Lung (tissue), 12 donors: ENCODE results near the gene HOXC11. TPM values are rescaled to one million over a fixed set of nuclear protein-coding genes. Genes with fewer than 3 reads are reported as not detected.

Experiments
- ATAC-seq: fragments of 200-7000 bp; cut with Tn5 transposase; one replicate; pipeline ENCODE4 v1.9.1; 2020; ENCODE audit warnings: moderate number of reproducible peaks; ENCODE audit not compliant: insufficient read depth, low FRiP score
- DNase-seq, 3 donors: peaks; one replicate each; pipeline ENCODE4 v3.0.0-alpha.2; 2013 to 2017
- H3K27ac ChIP-seq, 2 donors: one replicate each; pipeline ENCODE4 v1.5.1; 2013; ENCODE audit warnings: mild to moderate bottlenecking in 2 of 2, moderate library complexity in 2 of 2, control low read depth in 1 of 2, inconsistent platforms in 1 of 2, low read depth in 1 of 2, low read length in 1 of 2
- H3K27me3 ChIP-seq, 3 donors: one replicate each; pipeline ENCODE4 v1.5.1; 2013; ENCODE audit warnings: low read length in 2 of 3; ENCODE audit not compliant: control insufficient read depth in 3 of 3, insufficient read depth in 3 of 3
- H3K36me3 ChIP-seq, 4 donors: one replicate each; pipeline ENCODE4 v1.5.1; 2013; ENCODE audit warnings: low read length in 4 of 4, mild to moderate bottlenecking in 1 of 4, moderate library complexity in 1 of 4; ENCODE audit not compliant: control insufficient read depth in 4 of 4, insufficient read depth in 4 of 4
- H3K4me1 ChIP-seq, 5 donors: one replicate each; pipeline ENCODE4 v1.5.1; 2013; ENCODE audit warnings: low read length in 5 of 5, mild to moderate bottlenecking in 2 of 5, moderate library complexity in 1 of 5; ENCODE audit not compliant: control insufficient read depth in 5 of 5, insufficient read depth in 5 of 5
- H3K4me3 ChIP-seq: one replicate; pipeline ENCODE4 v1.5.1; 2013; ENCODE audit warnings: mild to moderate bottlenecking, control low read depth, moderate library complexity
- H3K9ac ChIP-seq, 2 donors: one replicate each; pipeline ENCODE4 v1.5.1; 2013; ENCODE audit warnings: low read length in 2 of 2, control low read depth in 1 of 2; ENCODE audit not compliant: insufficient read depth in 1 of 2
- H3K9me3 ChIP-seq, 4 donors: one replicate each; pipeline ENCODE4 v1.5.1; 2013; ENCODE audit warnings: low read length in 3 of 4, mild to moderate bottlenecking in 1 of 4, moderate library complexity in 1 of 4; ENCODE audit not compliant: control insufficient read depth in 4 of 4, insufficient read depth in 3 of 4
- CTCF ChIP-seq: IDR thresholded peaks from 2 replicates; pipeline ENCODE4 v1.5.1; 2012; ENCODE audit warnings: mild to moderate bottlenecking; ENCODE audit errors: control extremely low read depth, extremely low read depth
- WGBS, 2 donors: extraction: QIAGEN DNeasy Blood & Tissue Kit; methylation state at CpG; one replicate each; pipeline ENCODE4 v1.1.7; 2013; 5-methylcytosine and 5-hydroxymethylcytosine counted together
- polyA plus RNA-seq, 2 donors: library from polyadenylated mRNA; stranded (reverse); fragments of 200-250 nt; gene quantifications; one replicate each; pipeline ENCODE4 v1.2.1, GENCODE V29; 2013
- total RNA-seq, 2 donors: library from RNA; depleted of rRNA in 1 of 2; stranded (reverse); fragments of >200 nt in 1 of 2; gene quantifications; one replicate each; pipeline ENCODE4 v1.2.1, GENCODE V29; 2014 to 2021
- donor health status: control.
- donor health status: control.
- donor health status: Bipolar disorder and iron deficiency.
- donor health status: healthy.
- donor health status: DM: yes; HTN: yes; CAD: no.

Gene HOXC11
- total and polyA plus RNA-seq, 4 donors: not detected

GRCh38 chr12:54004841-54005530, 32.1 kb downstream of the HOXC11 start:
- Histone ChIP-seq H3K9me3 (peaks cover 0 to 3% (median 0%) of the 10 kb centered on the region in 4 donors), H3K4me1 (peaks cover 0 to 27% (median 3%) of the 10 kb centered on the region in 5 donors), H3K27ac (no peak overlapping the region), H3K27me3 (peaks cover 9 to 95% (median 77%) of the 10 kb centered on the region in 3 donors), H3K4me3 (no peak overlapping the region), H3K9ac (no peak overlapping the region), H3K36me3 (no peaks in the 10 kb centered on the region)
- DNase-seq: peak in 1 of 3 donors; percentile 37
- 16 to 18% methylated on average over 31 of the region's 31 CpGs for WGBS, 2 donors
- TF ChIP-seq CTCF: no peak
- ATAC-seq: no peak

GRCh38 chr12:54005531-54005852, 32.6 kb downstream of the HOXC11 start:
- DNase-seq: no peak
- no peak overlapping the region for H3K27ac ChIP-seq
- H3K27me3 ChIP-seq: peaks cover 9 to 96% (median 81%) of the 10 kb centered on the region in 3 donors
- peaks cover 0 to 22% (median 3%) of the 10 kb centered on the region in 5 donors for H3K4me1 ChIP-seq
- 3 to 7% methylated on average over 26 of the region's 26 CpGs for WGBS, 2 donors
- no peak for ATAC-seq
- no peak overlapping the region for H3K4me3 ChIP-seq
- H3K36me3 ChIP-seq: no peaks in the 10 kb centered on the region
- no peak overlapping the region for H3K9ac ChIP-seq
- TF ChIP-seq CTCF: no peak
- H3K9me3 ChIP-seq: peaks cover 0 to 3% (median 0%) of the 10 kb centered on the region in 4 donors

- Histone ChIP-seq H3K36me3 (no peaks in the 10 kb centered on the region), H3K27ac (no peak overlapping the region), H3K27me3 (peaks cover 9 to 96% (median 83%) of the 10 kb centered on the region in 3 donors), H3K9me3 (peaks cover 0 to 3% (median 0%) of the 10 kb centered on the region in 4 donors), H3K4me1 (peaks cover 0 to 20% (median 3%) of the 10 kb centered on the region in 5 donors), H3K9ac (peak overlapping the region in 1 of 2 donors; percentile 59), H3K4me3 (no peak overlapping the region)
- ATAC-seq (peak; percentile 90), DNase-seq (peak; percentile 89 to 91 (median 90))
- peak; percentile 95 for TF ChIP-seq CTCF
- 2 to 4% methylated on average over 39 of the region's 39 CpGs for WGBS, 2 donors
Measured at GRCh38 chr12:54005853-54006558, 33.1 kb downstream of the HOXC11 start.
